COR-L47 (cell line): ENCODE data around the gene NDUFS8.

ENCODE experiments used
- DNase-seq: peaks from one replicate; lab custom pipeline; 2025; lab: John Stamatoyannopoulos, UW

NDUFS8 gene

GRCh38 chr11:68049509-68050370, 19.3 kb downstream of the NDUFS8 start:
- DNase-seq: peak; percentile 12

DNA sequence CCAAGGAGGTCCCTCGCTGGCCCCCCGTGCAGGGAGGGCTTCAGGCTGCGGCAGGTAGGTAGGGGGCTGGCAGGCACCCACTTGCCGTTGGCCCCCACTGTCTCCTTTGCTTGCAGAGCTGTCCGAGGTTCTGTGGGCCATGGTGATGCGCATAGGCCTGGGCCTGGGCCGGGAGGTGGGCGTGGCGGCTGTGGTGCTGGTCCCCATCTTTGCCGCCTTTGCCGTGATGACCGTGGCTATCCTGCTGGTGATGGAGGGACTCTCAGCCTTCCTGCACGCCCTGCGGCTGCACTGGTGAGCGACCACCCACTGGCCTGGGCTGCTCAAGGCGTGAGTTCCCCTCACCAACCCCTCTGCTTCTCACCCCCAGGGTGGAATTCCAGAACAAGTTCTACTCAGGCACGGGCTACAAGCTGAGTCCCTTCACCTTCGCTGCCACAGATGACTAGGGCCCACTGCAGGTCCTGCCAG, 19.9 kb downstream of the NDUFS8 start:
- DNase-seq: no peak

DNA sequence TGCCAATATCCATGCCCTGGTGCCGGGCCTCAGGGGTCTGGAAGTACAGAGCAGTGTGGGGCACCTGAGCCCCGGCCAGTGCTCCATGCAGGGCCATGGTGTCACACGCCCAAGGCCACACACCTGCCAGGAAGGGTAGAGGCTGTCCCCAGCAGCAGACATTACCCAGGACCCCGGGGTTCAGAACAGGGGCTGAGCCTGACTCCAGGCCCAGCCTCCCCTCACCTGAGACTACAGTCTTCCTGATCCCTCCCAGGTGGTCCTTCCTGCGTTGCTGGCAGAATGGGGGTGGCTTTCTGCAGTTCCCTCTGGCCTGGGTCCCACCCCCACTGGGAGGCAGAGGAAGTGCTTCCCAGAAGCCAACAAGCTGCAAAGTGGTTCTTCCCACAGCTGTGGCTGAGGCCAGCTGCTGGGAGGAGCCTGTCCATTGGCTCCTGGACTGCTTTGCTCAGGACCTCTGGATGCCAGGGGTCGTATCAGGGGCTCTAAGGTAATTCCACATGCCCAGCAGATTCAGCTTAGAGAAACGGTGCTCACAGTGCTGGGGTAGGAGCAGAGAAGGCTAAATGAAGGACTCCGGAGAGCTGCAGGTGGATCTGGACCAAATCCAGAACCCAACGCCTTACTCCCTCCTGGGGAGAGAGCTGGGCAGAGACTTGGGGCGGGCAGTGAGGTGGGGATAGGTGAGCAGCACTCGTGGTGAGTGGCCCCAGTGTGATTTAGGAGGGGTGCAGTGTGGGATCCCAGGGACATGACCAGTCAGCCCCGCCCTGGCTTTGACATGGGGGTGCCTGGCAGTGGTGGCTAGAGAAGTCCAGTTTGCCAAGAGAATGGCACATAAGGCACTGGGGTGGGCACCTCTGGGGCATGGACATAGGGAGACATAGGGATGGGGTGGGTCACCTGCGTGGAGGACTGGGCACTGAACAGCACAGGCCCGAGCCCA, 21.0 kb downstream of the NDUFS8 start:
- DNase-seq: peak; percentile 60

- DNase-seq: no peak
These were observed 21.8 kb downstream of the NDUFS8 start for GRCh38 chr11:68052137-68052873.

DNA sequence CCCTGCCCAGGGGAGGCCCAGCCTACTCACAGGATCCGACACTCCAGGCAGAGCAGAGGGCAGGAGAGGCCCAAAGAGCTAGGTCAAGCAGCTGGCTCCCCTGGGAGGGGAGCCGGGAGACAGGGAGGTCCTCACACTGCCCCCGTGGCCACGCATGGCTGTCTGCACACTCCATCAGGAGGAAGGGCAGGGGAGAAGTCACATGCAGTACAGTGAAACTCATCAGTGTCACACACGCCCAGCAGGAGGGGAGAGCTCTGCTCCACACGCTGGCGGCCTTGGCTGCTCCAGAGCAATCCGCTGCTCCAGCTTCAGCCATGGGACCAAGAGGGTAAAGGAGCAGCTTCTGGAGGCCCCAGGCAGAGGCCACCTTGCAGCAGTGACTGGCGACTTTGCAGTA, 22.6 kb downstream of the NDUFS8 start:
- DNase-seq: no peak

DNA sequence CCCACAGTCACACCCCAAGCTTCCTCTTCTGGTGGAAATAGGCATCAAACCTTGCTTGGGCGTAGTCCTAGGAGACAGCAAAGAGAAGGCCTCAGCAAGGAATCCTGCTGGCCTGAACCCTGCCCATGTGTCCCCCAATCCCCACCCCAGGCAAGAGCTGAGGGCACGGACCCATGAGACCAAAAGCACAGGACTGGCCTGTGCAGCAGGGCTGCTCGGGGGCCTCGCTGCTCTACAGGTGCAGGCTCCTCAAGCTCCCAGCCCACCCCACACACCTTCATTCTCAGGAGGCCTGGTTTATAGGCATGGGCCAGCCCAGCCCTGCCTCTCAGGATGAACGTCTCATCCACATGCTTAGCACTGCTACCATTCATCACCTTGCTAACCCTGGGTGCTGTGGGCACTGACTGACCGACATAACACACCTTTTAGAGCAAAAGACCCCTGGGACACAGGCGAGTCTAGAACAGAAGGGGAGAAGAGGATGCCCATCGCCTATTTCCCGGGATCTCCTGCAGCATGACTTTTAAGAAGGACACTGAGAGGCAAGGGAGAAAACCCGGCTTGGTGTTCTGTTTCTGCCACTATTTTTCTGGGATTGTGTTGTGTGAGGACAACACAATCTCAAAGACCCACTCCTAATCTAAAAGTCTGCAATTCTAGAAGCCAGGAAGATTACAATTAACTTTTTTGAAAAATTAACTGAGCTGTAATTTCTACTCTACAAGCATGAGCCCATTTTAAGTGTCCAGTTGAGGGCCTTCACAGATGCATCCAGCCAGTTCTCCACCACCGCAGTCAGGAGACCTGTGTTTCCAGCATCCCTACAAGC, 23.7 kb downstream of the NDUFS8 start:
- DNase-seq: no peak

DNA sequence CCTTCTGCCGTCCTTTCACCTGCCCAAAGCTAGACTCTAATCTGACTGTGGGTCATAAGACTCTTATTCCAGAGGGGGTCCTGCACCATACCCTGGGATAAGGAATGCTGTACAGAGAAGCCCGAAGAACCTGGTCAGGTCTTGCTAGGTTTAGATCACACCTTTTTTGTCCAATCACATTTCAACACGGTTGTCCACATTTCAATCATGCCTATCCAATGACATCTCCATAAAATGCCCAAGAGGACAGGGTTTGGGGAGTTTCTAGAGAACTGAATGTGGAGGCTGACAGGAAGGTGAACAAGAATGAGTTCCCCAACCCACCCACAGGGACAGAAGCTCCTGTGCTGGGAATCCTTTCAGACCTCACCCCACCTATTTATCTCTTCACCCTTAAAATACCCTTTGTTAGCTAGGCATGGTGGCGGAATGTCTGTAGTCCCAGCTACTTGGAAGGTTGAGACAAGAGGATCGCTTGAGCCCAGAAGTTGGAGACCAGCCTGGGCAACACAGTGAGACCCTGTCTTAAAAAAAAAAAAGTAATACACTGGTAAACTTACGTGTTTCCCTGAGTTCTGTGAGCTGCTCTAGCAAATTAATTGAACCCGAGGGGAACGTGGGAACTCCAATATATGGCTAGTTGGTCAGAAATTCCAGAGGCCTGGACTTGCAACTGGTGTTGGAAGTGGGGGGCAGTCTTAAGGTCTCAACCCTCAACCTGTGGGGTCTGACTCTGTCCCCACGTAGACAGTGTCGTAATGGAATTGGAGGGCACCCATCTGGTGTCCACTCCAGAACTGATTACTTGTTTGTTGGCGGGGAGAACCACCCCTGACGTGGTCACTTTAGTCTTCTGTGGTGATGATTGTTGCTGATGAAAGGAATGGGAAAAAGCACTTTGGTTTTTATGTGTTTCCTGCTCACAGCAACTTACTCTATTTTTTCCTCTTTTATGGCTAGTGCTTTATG, 26.1 kb downstream of the NDUFS8 start:
- no peak for DNase-seq

- DNase-seq: no peak
These were observed 27.3 kb downstream of the NDUFS8 start for GRCh38 chr11:68057807-68058206.

DNA sequence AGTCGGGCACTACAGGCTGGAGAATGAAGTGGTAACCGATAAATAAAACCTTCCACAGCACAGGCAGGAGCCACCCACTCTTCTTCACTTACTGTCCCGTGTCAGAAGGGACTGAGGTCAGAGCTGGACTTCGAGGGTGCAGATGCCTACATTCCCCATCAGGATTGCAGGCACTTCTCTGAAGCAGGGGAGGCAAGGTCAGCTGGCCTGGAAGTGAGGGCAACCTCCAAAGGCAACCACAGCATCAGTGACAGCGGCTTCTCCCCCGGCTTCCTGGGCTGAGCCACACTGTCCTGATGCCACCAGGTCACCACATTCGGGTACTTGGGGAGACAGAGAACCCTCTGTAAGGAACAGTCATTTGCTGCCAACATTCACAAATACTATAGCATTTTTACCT, 31.0 kb downstream of the NDUFS8 start:
- DNase-seq: no peak

- DNase-seq: no peak
These were observed 34.4 kb downstream of the NDUFS8 start for GRCh38 chr11:68064926-68065325.

- DNase-seq: no peak
These were observed 35.4 kb downstream of the NDUFS8 start for GRCh38 chr11:68065841-68066240.

GRCh38 chr11:68066742-68067141, 36.3 kb downstream of the NDUFS8 start:
- no peak for DNase-seq

- DNase-seq: no peak
These were observed 37.5 kb downstream of the NDUFS8 start for GRCh38 chr11:68067991-68068390.

GRCh38 chr11:68071281-68072048, 41.0 kb downstream of the NDUFS8 start:
- no peak for DNase-seq

DNA sequence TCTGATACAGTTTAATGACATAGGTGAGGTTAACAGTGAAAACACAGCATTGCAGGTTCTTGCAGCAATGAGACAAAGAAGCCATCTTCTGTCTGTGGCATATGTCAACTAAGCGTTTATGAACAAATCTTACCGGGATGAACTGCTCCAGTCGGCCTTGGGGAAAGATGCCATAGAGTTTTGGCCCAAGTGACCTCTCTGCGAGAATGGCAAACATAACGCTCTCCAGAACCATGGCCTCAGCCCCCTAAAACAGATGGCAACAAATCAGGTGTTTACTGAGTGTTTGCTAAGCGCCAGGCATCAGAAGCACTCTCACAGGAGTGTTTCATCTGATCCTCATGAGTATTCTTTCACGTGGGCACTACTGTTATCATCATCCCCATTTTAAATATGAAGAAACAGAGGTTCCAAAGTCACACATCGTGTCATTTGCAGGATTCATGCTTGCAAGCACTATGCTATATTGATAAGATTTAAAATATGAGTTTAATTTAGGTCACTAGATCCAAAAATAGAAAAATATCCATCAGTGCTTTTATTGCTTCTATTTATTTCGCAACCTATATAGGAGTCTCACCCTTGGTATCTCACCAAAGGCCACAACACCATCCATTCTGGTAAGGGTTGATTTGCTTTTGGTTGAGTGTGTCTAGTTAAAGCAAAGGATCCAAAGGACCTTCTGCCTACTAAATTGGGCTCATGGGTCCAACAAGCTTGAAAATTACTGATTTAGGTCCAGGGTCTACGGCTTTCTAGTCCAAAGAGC, 44.3 kb downstream of the NDUFS8 start:
- DNase-seq: no peak

DNA sequence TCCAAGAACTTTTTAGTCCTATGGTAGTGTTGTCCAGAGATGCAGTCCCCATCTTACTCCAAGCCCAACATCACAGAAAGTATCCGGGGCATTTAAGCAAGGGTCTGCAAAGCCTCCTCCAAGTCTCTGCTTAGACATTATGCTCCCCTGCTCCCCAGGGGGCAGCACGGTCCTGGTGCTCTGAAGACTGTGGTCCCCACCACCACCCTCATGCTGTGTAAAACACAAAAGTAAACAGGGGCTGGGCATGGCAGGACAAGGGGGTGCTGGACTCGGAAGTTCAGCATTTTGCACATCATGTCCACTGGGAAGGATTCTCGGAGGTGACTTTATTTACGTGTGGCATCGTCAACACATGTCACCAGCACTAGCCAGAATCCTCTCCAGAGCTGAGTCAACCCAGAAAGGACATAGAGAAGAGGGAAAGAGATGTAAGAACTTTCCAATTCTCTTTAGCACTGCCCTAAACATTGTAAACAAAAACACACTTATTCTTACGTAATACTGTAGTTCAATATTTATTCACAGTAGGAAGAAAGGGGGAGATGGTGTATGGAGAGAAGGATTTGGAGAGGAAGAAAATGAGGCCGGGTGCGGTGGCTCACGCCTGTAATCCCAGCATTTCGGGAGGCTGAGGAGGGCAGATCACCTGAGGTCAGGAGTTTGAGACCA, 46.0 kb downstream of the NDUFS8 start:
- no peak for DNase-seq

GRCh38 chr11:68077617-68078582, 47.4 kb downstream of the NDUFS8 start:
- DNase-seq: no peak
